ENCODE data around the gene PRKD1. TPM values are rescaled to one million over a fixed set of nuclear protein-coding genes. Genes with fewer than 3 reads are reported as not detected.

Gene PRKD1
- total and polyA plus RNA-seq, 2 of the 13 experiments (the other 11 are each of a cell fraction or from before 2014, with no cell fraction given), result 0.22 to 1.3 TPM

- WGBS (ENCODE audit: low lambda C conversion rate), result 1% methylated on average over 1 of the region's 1 CpG
- in situ Hi-C loops (cut with HindIII; ENCODE audit: extremely low pct_ligation_motif_present, low pct_unique_long_range_greater_than_20kb) (no loop called here), intact Hi-C loops (cut with micrococcal nuclease; ENCODE audit: unreplicated experiment) (no loop called here)
- Histone ChIP-seq H3K4me2 (ENCODE audit: low read depth, low read length) (no peak overlapping the region), H3K4me1 (ENCODE audit: insufficient read depth, low read length) (no peaks in the 10 kb centered on the region), H3K79me2 (ENCODE audit: insufficient read depth, low read length) (no peaks in the 10 kb centered on the region), H3K4me3 (replicated peaks in 1 of 3; ENCODE audit: insufficient read depth in 1 of 3, low read depth in 2 of 3, low read length in 3 of 3) (no peak overlapping the region), H3K9ac (ENCODE audit: insufficient read depth, low read depth, low read length) (no peak overlapping the region), H3K9me3 (ENCODE audit: low read length) (peaks cover 90% of the 10 kb centered on the region), H2AFZ (ENCODE audit: low read length) (no peak overlapping the region), H3K36me3 (replicated peaks in 1 of 2; ENCODE audit: control insufficient read depth in 1 of 2, insufficient read depth in 2 of 2, low read length in 2 of 2) (no peaks in the 10 kb centered on the region), H4K20me1 (ENCODE audit: insufficient read depth, low read length) (no peaks in the 10 kb centered on the region), H3K27ac (ENCODE audit: extremely low read length, insufficient read depth, low read length) (no peak overlapping the region), H3K27me3 (ENCODE audit: control insufficient read depth in 1 of 2, insufficient read depth in 2 of 2, low read length in 2 of 2) (no peaks in the 10 kb centered on the region)
- no peak for FAIRE-seq
- BruUV-seq (replicated peaks), result no TSS peak
- POLR2A ChIA-PET, result no interaction called here
- CTCF ChIA-PET (ENCODE audit: low intra/inter-chr PET ratio, low total read pairs), result no interaction called here
- no peak for TF ChIP-seq CENPX (CRISPR knock-in tag; IDR thresholded peaks at IDR 0.05)
- no peak for TF ChIP-seq BRD4 (CRISPR knock-in tag; IDR thresholded peaks at IDR 0.05)
- TF ChIP-seq, protein P1, sequence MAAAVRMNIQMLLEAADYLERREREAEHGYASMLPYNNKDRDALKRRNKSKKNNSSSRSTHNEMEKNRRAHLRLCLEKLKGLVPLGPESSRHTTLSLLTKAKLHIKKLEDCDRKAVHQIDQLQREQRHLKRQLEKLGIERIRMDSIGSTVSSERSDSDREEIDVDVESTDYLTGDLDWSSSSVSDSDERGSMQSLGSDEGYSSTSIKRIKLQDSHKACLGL (CRISPR knock-in tag; IDR thresholded peaks at IDR 0.05), result no peak
- TF ChIP-seq, protein P2, sequence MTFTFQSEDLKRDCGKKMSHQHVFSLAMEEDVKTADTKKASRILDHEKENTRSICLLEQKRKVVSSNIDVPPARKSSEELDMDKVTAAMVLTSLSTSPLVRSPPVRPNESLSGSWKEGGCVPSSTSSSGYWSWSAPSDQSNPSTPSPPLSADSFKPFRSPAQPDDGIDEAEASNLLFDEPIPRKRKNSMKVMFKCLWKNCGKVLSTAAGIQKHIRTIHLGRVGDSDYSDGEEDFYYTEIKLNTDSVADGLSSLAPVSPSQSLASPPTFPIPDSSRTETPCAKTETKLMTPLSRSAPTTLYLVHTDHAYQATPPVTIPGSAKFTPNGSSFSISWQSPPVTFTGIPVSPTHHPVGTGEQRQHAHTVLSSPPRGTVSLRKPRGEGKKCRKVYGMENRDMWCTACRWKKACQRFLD (CRISPR knock-in tag; IDR thresholded peaks at IDR 0.05; ENCODE audit: borderline replicate concordance), result no peak
- TF ChIP-seq YEATS2 (CRISPR knock-in tag; IDR thresholded peaks at IDR 0.05; ENCODE audit: borderline replicate concordance), result no peak
- no peak for DNase-seq (ENCODE audit: low spot score)
- ATAC-seq, result no peak
Observed at GRCh38 chr14:29820785-29821184, 106.9 kb downstream of the PRKD1 start.

GRCh38 chr14:29817767-29818405 lies 109.8 kb downstream of the PRKD1 start:
- no TSS peak for BruUV-seq (replicated peaks)
- Histone ChIP-seq H4K20me1 (ENCODE audit: insufficient read depth, low read length) (no peaks in the 10 kb centered on the region), H3K9me3 (ENCODE audit: low read length) (peaks cover 92% of the 10 kb centered on the region), H3K9ac (ENCODE audit: insufficient read depth, low read depth, low read length) (no peak overlapping the region), H2AFZ (ENCODE audit: low read length) (no peak overlapping the region), H3K4me1 (ENCODE audit: insufficient read depth, low read length) (no peaks in the 10 kb centered on the region), H3K4me2 (ENCODE audit: low read depth, low read length) (no peak overlapping the region), H3K27ac (ENCODE audit: extremely low read length, insufficient read depth, low read length) (no peak overlapping the region), H3K4me3 (replicated peaks in 1 of 3; ENCODE audit: insufficient read depth in 1 of 3, low read depth in 2 of 3, low read length in 3 of 3) (no peak overlapping the region), H3K27me3 (ENCODE audit: control insufficient read depth in 1 of 2, insufficient read depth in 2 of 2, low read length in 2 of 2) (no peaks in the 10 kb centered on the region), H3K36me3 (replicated peaks in 1 of 2; ENCODE audit: control insufficient read depth in 1 of 2, insufficient read depth in 2 of 2, low read length in 2 of 2) (no peaks in the 10 kb centered on the region), H3K79me2 (ENCODE audit: insufficient read depth, low read length) (no peaks in the 10 kb centered on the region)
- intact Hi-C loops (cut with micrococcal nuclease; ENCODE audit: unreplicated experiment) (no loop called here), in situ Hi-C loops (cut with HindIII; ENCODE audit: extremely low pct_ligation_motif_present, low pct_unique_long_range_greater_than_20kb) (no loop called here)
- ChIA-PET POLR2A (no interaction called here), CTCF (ENCODE audit: low intra/inter-chr PET ratio, low total read pairs) (no interaction called here)
- FAIRE-seq (no peak), DNase-seq (ENCODE audit: low spot score) (no peak), ATAC-seq (no peak)
- no peak for TF ChIP-seq SNRNP70 (IDR thresholded peaks at IDR 0.05; ENCODE audit: low read depth, low read length)
- TF ChIP-seq NCOA1 (CRISPR knock-in tag; IDR thresholded peaks at IDR 0.05), result no peak
- no peak for TF ChIP-seq HMG20B (CRISPR knock-in tag; conservative IDR thresholded peaks at IDR 0.05)
- TF ChIP-seq, protein P3, sequence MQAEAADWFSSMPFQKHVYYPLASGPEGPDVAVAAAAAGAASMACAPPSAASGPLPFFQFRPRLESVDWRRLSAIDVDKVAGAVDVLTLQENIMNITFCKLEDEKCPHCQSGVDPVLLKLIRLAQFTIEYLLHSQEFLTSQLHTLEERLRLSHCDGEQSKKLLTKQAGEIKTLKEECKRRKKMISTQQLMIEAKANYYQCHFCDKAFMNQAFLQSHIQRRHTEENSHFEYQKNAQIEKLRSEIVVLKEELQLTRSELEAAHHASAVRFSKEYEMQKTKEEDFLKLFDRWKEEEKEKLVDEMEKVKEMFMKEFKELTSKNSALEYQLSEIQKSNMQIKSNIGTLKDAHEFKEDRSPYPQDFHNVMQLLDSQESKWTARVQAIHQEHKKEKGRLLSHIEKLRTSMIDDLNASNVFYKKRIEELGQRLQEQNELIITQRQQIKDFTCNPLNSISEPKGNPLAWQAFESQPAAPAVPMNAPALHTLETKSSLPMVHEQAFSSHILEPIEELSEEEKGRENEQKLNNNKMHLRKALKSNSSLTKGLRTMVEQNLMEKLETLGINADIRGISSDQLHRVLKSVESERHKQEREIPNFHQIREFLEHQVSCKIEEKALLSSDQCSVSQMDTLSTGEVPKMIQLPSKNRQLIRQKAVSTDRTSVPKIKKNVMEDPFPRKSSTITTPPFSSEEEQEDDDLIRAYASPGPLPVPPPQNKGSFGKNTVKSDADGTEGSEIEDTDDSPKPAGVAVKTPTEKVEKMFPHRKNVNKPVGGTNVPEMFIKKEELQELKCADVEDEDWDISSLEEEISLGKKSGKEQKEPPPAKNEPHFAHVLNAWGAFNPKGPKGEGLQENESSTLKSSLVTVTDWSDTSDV (CRISPR knock-in tag; IDR thresholded peaks at IDR 0.05), result no peak
- TF ChIP-seq ZNF615 (CRISPR knock-in tag; IDR thresholded peaks at IDR 0.05; ENCODE audit: borderline replicate concordance), result no peak
- TF ChIP-seq ZNF781 (CRISPR knock-in tag; IDR thresholded peaks at IDR 0.05; ENCODE audit: borderline replicate concordance, not compliant biosample characterization), result no peak
- TF ChIP-seq FOXA3 (CRISPR knock-in tag; IDR thresholded peaks at IDR 0.05), result no peak
- no peak for TF ChIP-seq ZSCAN12 (CRISPR knock-in tag; IDR thresholded peaks at IDR 0.05)
- no peak for TF ChIP-seq KLF16 (CRISPR knock-in tag; IDR thresholded peaks at IDR 0.05)
- no peak for TF ChIP-seq ZNF260 (CRISPR knock-in tag; IDR thresholded peaks at IDR 0.05; ENCODE audit: borderline replicate concordance, low read depth)

All from HepG2 (cell line).